OCI-LY3 (cell line): Measurements from ENCODE around the gene RNASEL.

Experiments used
- EZH2phosphoT487 ChIP-seq: fragments of 200-600 bp; shearing (Covaris generic); IDR thresholded peaks from 2 replicates; pipeline ENCODE4 v1.6.1; 2018; ENCODE audit warnings: antibody characterized with exemption, mixed run types, low read depth
- TF ChIP-seq, protein P1 (sequence below): fragments of 200-600, 300-600 bp; sonication (generic); IDR thresholded peaks from 2 replicates; pipeline ENCODE4 v1.5.1; 2014; ENCODE audit warnings: antibody characterized with exemption, low read length, low read depth

DNA sequence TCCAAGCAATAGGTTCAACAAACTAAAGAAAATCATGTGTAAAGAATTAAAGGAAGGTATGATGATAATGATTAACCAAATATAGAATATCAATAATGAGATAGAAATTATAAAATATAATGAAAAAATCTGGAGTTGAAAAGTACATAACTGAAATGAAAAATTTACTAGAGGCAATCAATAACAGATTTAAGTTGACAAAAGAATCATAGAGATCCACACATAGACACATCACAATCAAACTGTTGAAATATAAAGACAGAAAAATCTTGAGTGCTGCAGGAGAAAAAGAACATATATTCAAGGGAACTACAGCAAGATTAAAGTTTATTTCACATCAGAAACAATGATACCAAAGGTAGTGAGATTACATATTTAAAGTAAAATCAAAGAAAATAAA lies 63.7 kb downstream of the RNASEL start:
- TF ChIP-seq, protein P1, sequence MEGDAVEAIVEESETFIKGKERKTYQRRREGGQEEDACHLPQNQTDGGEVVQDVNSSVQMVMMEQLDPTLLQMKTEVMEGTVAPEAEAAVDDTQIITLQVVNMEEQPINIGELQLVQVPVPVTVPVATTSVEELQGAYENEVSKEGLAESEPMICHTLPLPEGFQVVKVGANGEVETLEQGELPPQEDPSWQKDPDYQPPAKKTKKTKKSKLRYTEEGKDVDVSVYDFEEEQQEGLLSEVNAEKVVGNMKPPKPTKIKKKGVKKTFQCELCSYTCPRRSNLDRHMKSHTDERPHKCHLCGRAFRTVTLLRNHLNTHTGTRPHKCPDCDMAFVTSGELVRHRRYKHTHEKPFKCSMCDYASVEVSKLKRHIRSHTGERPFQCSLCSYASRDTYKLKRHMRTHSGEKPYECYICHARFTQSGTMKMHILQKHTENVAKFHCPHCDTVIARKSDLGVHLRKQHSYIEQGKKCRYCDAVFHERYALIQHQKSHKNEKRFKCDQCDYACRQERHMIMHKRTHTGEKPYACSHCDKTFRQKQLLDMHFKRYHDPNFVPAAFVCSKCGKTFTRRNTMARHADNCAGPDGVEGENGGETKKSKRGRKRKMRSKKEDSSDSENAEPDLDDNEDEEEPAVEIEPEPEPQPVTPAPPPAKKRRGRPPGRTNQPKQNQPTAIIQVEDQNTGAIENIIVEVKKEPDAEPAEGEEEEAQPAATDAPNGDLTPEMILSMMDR, result no peak
- TF ChIP-seq EZH2phosphoT487, result no peak
